Measurements from ENCODE around the gene CADM3. TPM values are rescaled to one million over a fixed set of nuclear protein-coding genes. Genes with fewer than 3 reads are reported as not detected.

CADM3 gene
- total and polyA plus RNA-seq, 9 of the 15 experiments (the other 6 are each of a cell fraction or from before 2014, with no cell fraction given): 0.04 TPM; not detected in 8

DNA sequence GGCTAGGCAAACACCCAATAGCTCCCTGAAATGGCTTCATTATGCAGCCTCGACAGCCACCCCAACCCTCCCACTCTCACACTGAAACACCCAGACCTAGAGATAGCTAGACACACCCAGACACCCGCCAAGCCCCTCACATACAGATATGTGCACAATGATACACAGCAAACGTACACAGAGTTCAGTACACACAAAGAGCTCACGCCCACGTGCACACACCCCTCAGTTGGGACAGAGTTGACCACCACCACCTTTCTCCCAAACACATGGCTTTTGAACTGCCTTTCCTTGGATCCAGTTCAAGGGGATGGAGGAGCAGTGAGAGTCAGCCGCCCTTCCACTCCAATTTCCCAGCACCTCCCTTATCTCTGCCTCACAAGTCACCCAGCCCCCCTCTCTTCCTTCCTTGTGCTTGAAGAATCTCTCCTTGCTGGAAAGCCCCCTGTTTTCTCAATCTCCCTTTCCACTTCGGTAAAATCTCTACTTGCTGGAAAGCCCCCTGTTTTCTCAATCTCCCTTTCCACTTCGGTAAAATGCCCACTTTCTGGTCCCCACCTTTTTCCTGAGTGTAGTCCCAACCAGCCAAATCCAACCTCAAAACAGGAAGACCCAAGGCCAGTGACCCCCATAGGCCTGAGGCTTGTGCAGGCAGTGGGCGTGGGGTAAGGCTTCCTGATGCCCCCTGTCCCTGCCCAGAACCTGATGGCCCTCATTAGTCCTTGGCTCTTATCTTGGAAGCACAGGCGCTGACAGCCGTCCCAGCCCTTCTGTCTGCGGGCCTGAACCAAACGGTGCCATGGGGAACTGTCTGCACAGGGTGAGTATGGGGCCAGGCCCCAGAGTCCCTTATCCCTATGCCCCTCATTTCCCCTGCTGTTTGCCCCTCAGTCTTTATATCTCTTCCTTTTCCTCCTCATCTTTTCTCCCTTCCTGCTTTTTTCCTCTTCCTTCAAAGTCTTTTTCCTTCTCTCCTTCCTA is 33.0 kb downstream of the CADM3 start, which contains the start of gene ACKR1:
ACKR1 (plus strand) TSS at position 715 of the 981 bp plus-strand sequence; CDS start at position 800, 85 bp downstream.
- intact Hi-C loops (cut with micrococcal nuclease): no loop called here
- ChIA-PET CTCF (ENCODE audit: low intra/inter-chr PET ratio) (interaction anchor here (0.7 kb wide), 1 partner anchor 72 kb away, joined by 5 read pairs; no protein-coding TSS in a partner anchor), POLR2A (no interaction called here)
- in situ Hi-C loops (cut with MboI): no loop called here
- peaks cover 0 to 11% of the 10 kb centered on the region in 2 experiments; a peak in 2 of 5 replicates for H3K27me3 ChIP-seq (ENCODE audit: control insufficient read depth in 2 of 2, insufficient read depth in 2 of 2, low read length in 2 of 2)
- DNase-seq (ENCODE audit: extremely low read depth in 1 of 4, low spot score in 3 of 4) (peak; percentile 39 to 70 (median 56)), ATAC-seq (peak; percentile 85), FAIRE-seq (peak; percentile 88)
- no TSS peak for BruUV-seq (replicated peaks)
- H3K36me3 ChIP-seq (ENCODE audit: control insufficient read depth, insufficient read depth, low read length): no peaks in the 10 kb centered on the region
- H3K4me3 ChIP-seq: no peak within 1 kb of the TSS
- peak within 1 kb of the TSS; percentile 90 for H2AFZ ChIP-seq (ENCODE audit: low read depth, low read length)
- peak within 1 kb of the TSS; percentile 46 to 78 for H3K9ac ChIP-seq (ENCODE audit: insufficient read depth in 1 of 2, low read depth in 2 of 2, low read length in 2 of 2)
- peaks cover 22 to 24% of the 10 kb centered on the region in 2 experiments; a peak in 4 of 5 replicates for H3K4me1 ChIP-seq (replicated peaks in 1 of 2; ENCODE audit: control insufficient read depth in 2 of 2, insufficient read depth in 2 of 2, low read length in 2 of 2)
- WGBS (ENCODE audit: insufficient coverage, low coverage, missing lambda C conversion rate): 0% methylated on average over 12 of the region's 13 CpGs
- H3K79me2 ChIP-seq (ENCODE audit: control insufficient read depth, insufficient read depth, low read length): no peaks in the 10 kb centered on the region
- H3K27ac ChIP-seq (ENCODE audit: extremely low read depth, low read depth, low read length): peak within 1 kb of the TSS; percentile 47
- H3K9me1 ChIP-seq (ENCODE audit: control insufficient read depth, insufficient read depth, low read length): no peaks in the 10 kb centered on the region
- H3K4me2 ChIP-seq (ENCODE audit: insufficient read depth, low read length): peak within 1 kb of the TSS; percentile 82
- H4K20me1 ChIP-seq (replicated peaks; ENCODE audit: control insufficient read depth, insufficient read depth, low read length): no peaks in the 10 kb centered on the region
- no peaks in the 10 kb centered on the region for H3K9me3 ChIP-seq (replicated peaks; ENCODE audit: control insufficient read depth, insufficient read depth, low read depth, low read length)
- 0 out of 2 replicates have a peak, but pooled peaks have one; percentile 13 for TF ChIP-seq LEF1 (IDR thresholded peaks at IDR 0.05)
- peak; percentile 46; the same call in 1 of the 2 replicates for TF ChIP-seq L3MBTL2 (IDR thresholded peaks at IDR 0.05)
- TF ChIP-seq RAD21 (CRISPR knock-in tag; conservative IDR thresholded peaks at IDR 0.05 in 1 of 2, IDR thresholded peaks at IDR 0.05 in 1 of 2): peak in 1 of 2 experiments; percentile 17; a peak in 1 of 4 replicates
- TF ChIP-seq MTA2 (IDR thresholded peaks at IDR 0.05; ENCODE audit: low read depth): peak; percentile 45; the same call in 1 of the 2 replicates
- peak; percentile 68 for TF ChIP-seq CBFA2T3 (IDR thresholded peaks at IDR 0.05)
- peak; percentile 81 for TF ChIP-seq ARID1B (IDR thresholded peaks at IDR 0.05)
- 0 out of 4 replicates have a peak, but pooled peaks of 1 of the 2 experiments have one; percentile 38 for TF ChIP-seq FOXK2 (conservative IDR thresholded peaks at IDR 0.05 in 1 of 2, IDR thresholded peaks at IDR 0.05 in 1 of 2; ENCODE audit: low read depth in 2 of 2)
- no peak for TF ChIP-seq PBX2 (CRISPR knock-in tag; IDR thresholded peaks at IDR 0.05; ENCODE audit: low read depth)
- peak; percentile 64 for TF ChIP-seq PBX2 (tag; conservative IDR thresholded peaks at IDR 0.05; ENCODE audit: low read depth)
- TF ChIP-seq SMAD4 (CRISPR knock-in tag; conservative IDR thresholded peaks at IDR 0.05): peak; percentile 80
- peak; percentile 49; the same call in 1 of the 2 replicates for TF ChIP-seq TEAD4 (IDR thresholded peaks at IDR 0.05; ENCODE audit: low read length)
- no peak for TF ChIP-seq TEAD4 (CRISPR knock-in tag; IDR thresholded peaks at IDR 0.05; ENCODE audit: borderline replicate concordance)
- no peak for TF ChIP-seq C11orf30 (IDR thresholded peaks at IDR 0.05; ENCODE audit: low read depth)
- TF ChIP-seq ZNF518B (CRISPR knock-in tag; IDR thresholded peaks at IDR 0.05): no peak
